Measurements from ENCODE around the gene EFL1.

EFL1 gene

GRCh38 chr15:82146990-82147461 is 115.5 kb downstream of the EFL1 start:
- TF ChIP-seq ZFX (IDR thresholded peaks at IDR 0.05) (no peak), CTCF (conservative IDR thresholded peaks at IDR 0.05) (no peak)
- no peak overlapping the region for H3K27ac ChIP-seq

GRCh38 chr15:82146576-82146975 is 116.0 kb downstream of the EFL1 start:
- TF ChIP-seq ZFX (IDR thresholded peaks at IDR 0.05) (no peak), CTCF (conservative IDR thresholded peaks at IDR 0.05) (no peak)
- no peak overlapping the region for H3K27ac ChIP-seq

DNA sequence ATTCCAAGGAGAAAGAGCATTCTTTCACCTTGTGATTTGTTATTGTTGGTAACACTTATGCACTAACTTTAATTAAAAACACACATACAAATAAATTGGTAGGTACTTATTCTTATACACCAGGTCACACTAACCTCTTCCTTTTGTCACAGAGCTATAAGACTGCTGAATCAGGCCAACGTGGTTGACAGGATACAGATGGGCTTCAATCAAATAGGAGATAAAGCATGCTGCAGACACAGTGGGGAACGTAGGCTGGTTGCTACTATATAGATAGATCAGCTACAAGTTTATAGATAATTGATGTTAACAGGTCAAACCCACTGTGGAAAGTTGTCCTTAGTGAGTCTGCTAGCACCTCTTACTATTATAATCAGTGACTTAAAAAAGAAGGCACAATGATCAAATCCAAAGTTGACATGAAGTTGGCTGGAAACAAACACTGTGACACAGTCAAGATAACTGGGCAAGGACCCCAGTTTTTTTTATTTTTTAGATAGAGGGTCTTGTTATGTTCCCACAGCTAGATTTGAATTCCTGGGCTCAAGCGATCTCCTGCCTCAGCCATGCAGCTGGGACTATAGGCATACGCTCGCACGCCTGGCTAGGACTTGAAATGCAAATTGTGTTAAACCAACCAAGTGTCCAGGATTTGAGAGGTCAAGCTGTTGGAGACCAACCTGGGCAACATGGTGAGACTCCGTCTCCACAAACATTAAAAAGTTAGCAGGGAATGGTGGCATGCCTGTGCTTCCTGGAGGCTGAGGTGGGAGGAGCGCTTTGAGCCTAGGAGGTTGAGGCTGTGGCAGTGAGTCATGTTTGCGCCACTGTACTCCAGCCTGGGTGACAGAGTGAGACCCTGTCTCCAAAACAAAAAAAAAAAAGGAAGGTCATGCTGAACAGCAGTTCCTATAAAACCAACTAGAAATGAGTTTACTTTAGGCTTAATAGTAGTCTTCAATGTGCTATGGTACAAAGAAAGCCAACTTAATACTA is 118.8 kb downstream of the EFL1 start:
- TF ChIP-seq ZFX (IDR thresholded peaks at IDR 0.05) (no peak), CTCF (conservative IDR thresholded peaks at IDR 0.05) (no peak)

GRCh38 chr15:82140886-82141285 is 121.6 kb downstream of the EFL1 start:
- no peak for TF ChIP-seq CTCF (conservative IDR thresholded peaks at IDR 0.05)
- no peak for TF ChIP-seq ZFX (IDR thresholded peaks at IDR 0.05)
- H3K27ac ChIP-seq = peak overlapping the region; percentile 34; the same call in 1 of the 2 replicates

More for the DNA sequence above, 118.8 kb downstream of the EFL1 start:
- no peak overlapping the region for H3K27ac ChIP-seq

DNA sequence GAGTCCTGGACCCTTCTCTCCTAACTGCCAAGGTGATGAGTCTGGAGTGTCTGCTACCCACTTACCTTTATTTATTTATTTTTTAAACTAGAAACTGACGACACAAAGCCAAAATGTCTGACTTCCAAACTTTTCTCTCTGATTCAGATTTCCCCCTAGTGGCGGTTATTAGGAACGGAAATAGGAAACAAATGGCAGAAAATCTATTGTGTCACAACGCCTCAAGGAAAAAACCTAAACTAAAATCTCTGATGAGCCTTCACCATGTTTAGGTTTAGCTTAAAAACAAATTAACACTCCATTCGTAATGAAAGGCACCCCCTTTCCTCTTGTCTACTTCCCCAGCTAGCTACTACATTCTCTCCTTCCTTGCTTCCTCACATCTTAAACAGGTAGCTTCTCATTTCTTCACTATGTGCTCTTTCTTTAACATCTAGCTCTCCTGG is 122.7 kb downstream of the EFL1 start:
- H3K27ac ChIP-seq = no peak overlapping the region
- TF ChIP-seq CTCF (conservative IDR thresholded peaks at IDR 0.05) (peak; percentile 81), ZFX (IDR thresholded peaks at IDR 0.05) (no peak)

DNA sequence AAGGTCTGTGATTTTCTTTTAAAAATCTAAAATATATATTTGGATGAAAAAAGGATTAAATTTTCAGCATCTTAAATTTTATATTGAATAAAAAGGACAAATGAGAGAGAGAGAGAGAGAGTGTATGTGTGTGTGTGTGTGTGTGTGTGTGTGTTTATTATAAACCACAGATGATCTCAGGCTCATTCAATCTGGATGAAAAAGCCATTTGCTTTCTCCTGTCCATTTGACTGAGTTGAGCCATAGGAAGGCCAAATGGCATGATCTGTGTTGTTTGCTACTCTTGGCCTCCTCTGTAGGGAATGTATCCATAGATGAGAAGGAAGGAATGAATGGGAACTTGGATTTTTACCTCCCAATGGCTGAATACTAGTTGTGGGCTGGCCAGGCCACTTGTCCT is 124.2 kb downstream of the EFL1 start:
- TF ChIP-seq CTCF (conservative IDR thresholded peaks at IDR 0.05) (no peak), ZFX (IDR thresholded peaks at IDR 0.05) (no peak)
- no peak overlapping the region for H3K27ac ChIP-seq

GRCh38 chr15:82137261-82137660 is 125.3 kb downstream of the EFL1 start:
- no peak for TF ChIP-seq ZFX (IDR thresholded peaks at IDR 0.05)
- TF ChIP-seq CTCF (conservative IDR thresholded peaks at IDR 0.05) = no peak
- no peak overlapping the region for H3K27ac ChIP-seq

All from C4-2B (cell line).